HepG2 (cell line): ENCODE data around the gene TMEM151A. TPM values are rescaled to one million over a fixed set of nuclear protein-coding genes. Genes with fewer than 3 reads are reported as not detected.

Experiments
- ASH2L ChIP-seq: fragments of 300-600, 200-600 bp; sonication (generic); IDR thresholded peaks from 2 replicates; pipeline ENCODE4 v1.7.0; 2017; ENCODE audit warnings: low read depth, mild to moderate bottlenecking, moderate library complexity, mixed read lengths, low read length; ENCODE audit not compliant: insufficient read length
- CEBPB ChIP-seq: IDR thresholded peaks from 2 replicates; pipeline ENCODE4 v1.6.1; 2011; ENCODE audit warnings: low read depth, low read length, improper control_type of control experiment, borderline replicate concordance
- DNMT1 ChIP-seq: sonication (generic); formaldehyde crosslinking; IDR thresholded peaks from 2 replicates; pipeline ENCODE4 v1.5.1; 2020; ENCODE audit warnings: mild to moderate bottlenecking, missing genetic modification reagents
- FOXM1 ChIP-seq: sonication (generic); formaldehyde crosslinking; IDR thresholded peaks from 2 replicates; pipeline ENCODE4 v1.5.0; 2020; ENCODE audit warnings: missing genetic modification reagents
- HOXA3 ChIP-seq: sonication (generic); formaldehyde crosslinking; IDR thresholded peaks from 2 replicates; pipeline ENCODE4 v1.5.0; 2020; ENCODE audit warnings: missing genetic modification reagents
- ISL2 ChIP-seq: sonication (generic); formaldehyde crosslinking; IDR thresholded peaks from 2 replicates; pipeline ENCODE4 v1.5.0; 2020; ENCODE audit warnings: missing genetic modification reagents
- KLF13 ChIP-seq: sonication (generic); formaldehyde crosslinking; IDR thresholded peaks from 2 replicates; pipeline ENCODE4 v1.4.0; 2020; ENCODE audit warnings: mild to moderate bottlenecking, missing genetic modification reagents
- MBNL3 ChIP-seq: fragments of 250-450 bp; sonication (Bioruptor Pico); conservative IDR thresholded peaks from 2 replicates; pipeline ENCODE4 v1.8.0; 2022; ENCODE audit warnings: mild to moderate bottlenecking, inconsistent platforms
- NFIB ChIP-seq: sonication (generic); formaldehyde crosslinking; IDR thresholded peaks from 2 replicates; pipeline ENCODE4 v1.9.0; 2021; ENCODE audit warnings: missing genetic modification reagents, mild to moderate bottlenecking, borderline replicate concordance
- PCBP2 ChIP-seq: fragments of 200-400 bp; formaldehyde crosslinking; optimal IDR thresholded peaks from 2 replicates; pipeline ENCODE3; 2018; ENCODE audit warnings: low read length, low read depth; ENCODE audit not compliant: poor library complexity, severe bottlenecking
- SNAPC2 ChIP-seq: sonication (generic); formaldehyde crosslinking; IDR thresholded peaks from 2 replicates; pipeline ENCODE4 v1.8.1; 2022; ENCODE audit warnings: mild to moderate bottlenecking, missing genetic modification reagents
- SOX5 ChIP-seq: IDR thresholded peaks from 2 replicates; pipeline ENCODE4 v1.6.1; 2016; ENCODE audit warnings: borderline replicate concordance
- SP1 ChIP-seq, 2 experiments: fragments of 450-650 bp in 1 of 2; sonication (generic) in 1 of 2; formaldehyde crosslinking in 1 of 2; IDR thresholded peaks; 2 replicates each; pipeline versions ENCODE4 v1.4.0 to v1.6.1; 2016 to 2020; ENCODE audit warnings: missing genetic modification reagents in 1 of 2
- STAT6 ChIP-seq: sonication (generic); formaldehyde crosslinking; IDR thresholded peaks from 2 replicates; pipeline ENCODE4 v1.4.0; 2020; ENCODE audit warnings: missing genetic modification reagents, mild to moderate bottlenecking, borderline replicate concordance
- TBX3 ChIP-seq: fragments of 450-650 bp; IDR thresholded peaks from 2 replicates; pipeline ENCODE4 v1.6.1; 2017; ENCODE audit warnings: antibody characterized with exemption, mild to moderate bottlenecking, inconsistent platforms, borderline replicate concordance
- THRA ChIP-seq: sonication (generic); formaldehyde crosslinking; IDR thresholded peaks from 2 replicates; pipeline ENCODE4 v1.4.0; 2020; ENCODE audit warnings: missing genetic modification reagents, borderline replicate concordance
- THYN1 ChIP-seq: sonication (generic); formaldehyde crosslinking; IDR thresholded peaks from 2 replicates; pipeline ENCODE4 v1.8.1; 2023; ENCODE audit warnings: low read depth, mild to moderate bottlenecking, moderate library complexity, missing genetic modification reagents, borderline replicate concordance
- TOPORS ChIP-seq: sonication (generic); formaldehyde crosslinking; IDR thresholded peaks from 2 replicates; pipeline ENCODE4 v1.8.0; 2023; ENCODE audit warnings: mild to moderate bottlenecking, missing genetic modification reagents
- ZBTB21 ChIP-seq: sonication (generic); formaldehyde crosslinking; IDR thresholded peaks from 2 replicates; pipeline ENCODE4 v1.4.0; 2020; ENCODE audit warnings: missing genetic modification reagents
- ZC3H13 ChIP-seq: sonication (generic); formaldehyde crosslinking; IDR thresholded peaks from 2 replicates; pipeline ENCODE4 v1.8.1; 2023; ENCODE audit warnings: mild to moderate bottlenecking, missing genetic modification reagents, moderate library complexity
- ZFP90 ChIP-seq: sonication (generic); formaldehyde crosslinking; IDR thresholded peaks from 2 replicates; pipeline ENCODE4 v1.8.0; 2022; ENCODE audit warnings: missing genetic modification reagents, mild to moderate bottlenecking, inconsistent platforms, borderline replicate concordance
- ZKSCAN8 ChIP-seq: IDR thresholded peaks from 2 replicates; pipeline ENCODE4 v1.6.1; 2016; ENCODE audit warnings: borderline replicate concordance, missing genetic modification reagents, missing compliant biosample characterization
- ZNF121 ChIP-seq: sonication (generic); formaldehyde crosslinking; IDR thresholded peaks from 2 replicates; pipeline ENCODE4 v1.5.0; 2020; ENCODE audit warnings: mild to moderate bottlenecking, missing genetic modification reagents
- ZNF17 ChIP-seq: sonication (generic); formaldehyde crosslinking; IDR thresholded peaks from 2 replicates; pipeline ENCODE4 v1.5.0; 2020; ENCODE audit warnings: mild to moderate bottlenecking, missing genetic modification reagents
- ZNF224 ChIP-seq: sonication (generic); formaldehyde crosslinking; IDR thresholded peaks from 2 replicates; pipeline ENCODE4 v1.5.0; 2020; ENCODE audit warnings: mild to moderate bottlenecking, missing genetic modification reagents
- ZNF34 ChIP-seq: sonication (generic); formaldehyde crosslinking; IDR thresholded peaks from 2 replicates; pipeline ENCODE4 v1.4.0; 2020; ENCODE audit warnings: mild to moderate bottlenecking, missing genetic modification reagents, borderline replicate concordance
- ZNF615 ChIP-seq: sonication (generic); formaldehyde crosslinking; IDR thresholded peaks from 2 replicates; pipeline ENCODE4 v1.5.0; 2020; ENCODE audit warnings: mild to moderate bottlenecking, missing genetic modification reagents, borderline replicate concordance
- ZNF761 ChIP-seq: sonication (generic); formaldehyde crosslinking; conservative IDR thresholded peaks from 2 replicates; pipeline ENCODE4 v1.4.0; 2020; ENCODE audit warnings: mild to moderate bottlenecking, missing genetic modification reagents
- polyA plus RNA-seq, 8 experiments: library from polyadenylated mRNA; depleted of rRNA in 3 of 8; stranded (reverse) in 7 of 8; unstranded in 1 of 8; fragments of >200 nt; fragmentation: Illumina TruSeq in 4 of 8; extraction: Trizol in 4 of 8; gene quantifications; 2 replicates each; pipeline versions ENCODE4 v1.2.1 to v1.2.3, GENCODE V29; 2011 to 2016; ENCODE audit warnings: low read depth in 4 of 8, missing spikeins in 1 of 8, mixed read lengths in 1 of 8; ENCODE audit not compliant: insufficient read depth in 1 of 8
- total RNA-seq, 5 experiments: library from RNA; depleted of rRNA; stranded (reverse); fragments of >200 nt; fragmentation: Illumina TruSeq; extraction: Trizol; gene quantifications; 2 replicates each; pipeline ENCODE4 v1.2.3, GENCODE V29; 2016; ENCODE audit warnings: low read depth in 1 of 5

TMEM151A gene
- total and polyA plus RNA-seq, 2 of the 13 experiments (the other 11 are each of a cell fraction or from before 2014, with no cell fraction given) = 0.18 to 0.33 TPM

GRCh38 chr11:66311965-66312548 is 20.4 kb downstream of the TMEM151A start (continued):
- no peak for TF ChIP-seq NFIB
- no peak for TF ChIP-seq ZFP90 (CRISPR knock-in tag)
- TF ChIP-seq ASH2L = peak; percentile 44
- 0 out of 2 replicates have a peak, but pooled peaks have one; percentile 7 for TF ChIP-seq ZNF34 (CRISPR knock-in tag)
- TF ChIP-seq SNAPC2 (CRISPR knock-in tag) = no peak
- TF ChIP-seq HOXA3 = peak; percentile 50; the same call in 1 of the 2 replicates
- TF ChIP-seq ZBTB21 (CRISPR knock-in tag) = no peak
- peak; percentile 14; the same call in 1 of the 2 replicates for TF ChIP-seq KLF13 (CRISPR knock-in tag)
- no peak for TF ChIP-seq DNMT1 (CRISPR knock-in tag)
- peak; percentile 65; the same call in 1 of the 2 replicates for TF ChIP-seq ZNF761 (CRISPR knock-in tag)
- peak; percentile 78; the same call in 1 of the 2 replicates for TF ChIP-seq STAT6 (CRISPR knock-in tag)
- TF ChIP-seq THRA = no peak
- TF ChIP-seq SP1 (IDR thresholded peaks at IDR 0.05) = no peak
- peak; percentile 84 for TF ChIP-seq SP1 (CRISPR knock-in tag; IDR thresholded peaks at IDR 0.05)
- TF ChIP-seq PCBP2 = no peak
- TF ChIP-seq ZKSCAN8 = peak; percentile 72; the same call in 1 of the 2 replicates
- TF ChIP-seq ZNF17 = no peak
- TF ChIP-seq ZNF615 (CRISPR knock-in tag) = no peak; the same call in 1 of the 2 replicates
- peak; percentile 41; the same call in 1 of the 2 replicates for TF ChIP-seq SOX5 (CRISPR knock-in tag)
- no peak for TF ChIP-seq FOXM1
- TF ChIP-seq ZC3H13 (CRISPR knock-in tag) = no peak
- TF ChIP-seq ZNF121 = peak; percentile 58; the same call in 1 of the 2 replicates
- peak; percentile 77; the same call in 1 of the 2 replicates for TF ChIP-seq TBX3
- TF ChIP-seq THYN1 (CRISPR knock-in tag) = no peak
- TF ChIP-seq ZNF224 (CRISPR knock-in tag) = no peak
- TF ChIP-seq TOPORS (CRISPR knock-in tag) = 0 out of 2 replicates have a peak, but pooled peaks have one; percentile 25
- TF ChIP-seq MBNL3 (CRISPR knock-in tag) = no peak
- peak; percentile 58; the same call in 1 of the 2 replicates for TF ChIP-seq ISL2 (CRISPR knock-in tag)
- no peak for TF ChIP-seq CEBPB
